Measurements from ENCODE around the gene ROPN1.

GRCh38 chr3:124033360-124034015, 41.6 kb upstream of the ROPN1 start, which contains the start of gene KALRN:
- TF ChIP-seq POLR2AphosphoS5 (IDR thresholded peaks at IDR 0.05; ENCODE audit: low read depth) = no peak; the same call in 1 of the 2 replicates
- TF ChIP-seq CTCF (conservative IDR thresholded peaks at IDR 0.05; ENCODE audit: low read depth in 2 of 2) = no peak
- TF ChIP-seq CREB1 (CRISPR knock-in tag; IDR thresholded peaks at IDR 0.05; ENCODE audit: low read depth) = no peak
- TF ChIP-seq EZH2 (IDR thresholded peaks at IDR 0.05; ENCODE audit: low read depth, unreplicated experiment) = no peak
- no peak for TF ChIP-seq EZH2phosphoT487 (IDR thresholded peaks at IDR 0.05; ENCODE audit: unreplicated experiment)
- no peak for TF ChIP-seq REST (IDR thresholded peaks at IDR 0.05; ENCODE audit: unreplicated experiment)
- TF ChIP-seq ZNF331 (CRISPR knock-in tag; IDR thresholded peaks at IDR 0.05; ENCODE audit: low read depth) = no peak
- TF ChIP-seq ZNF114 (CRISPR knock-in tag; IDR thresholded peaks at IDR 0.05) = no peak
- no peak for TF ChIP-seq NANOG (IDR thresholded peaks at IDR 0.05; ENCODE audit: borderline replicate concordance)
- TF ChIP-seq ETS1 (IDR thresholded peaks at IDR 0.05) = no peak
- TF ChIP-seq STAT1 (IDR thresholded peaks at IDR 0.05; ENCODE audit: unreplicated experiment) = no peak
- no peak for TF ChIP-seq JUNB (IDR thresholded peaks at IDR 0.05; ENCODE audit: unreplicated experiment)
- no peak for TF ChIP-seq ZNF462 (CRISPR knock-in tag; IDR thresholded peaks at IDR 0.05)

All from GM23338 (cell line).